H1 (cell line): Measurements from ENCODE around the gene GRPR. TPM values are rescaled to one million over a fixed set of nuclear protein-coding genes. Genes with fewer than 3 reads are reported as not detected.

ENCODE experiments used
- CTCF ChIA-PET: fragments of 300-600 bp; sonication (Branson Sonifier 250); formaldehyde crosslinking; loops from one replicate; lab custom pipeline; 2021; ENCODE audit not compliant: partially characterized antibody; lab: Charles Lee
- POLR2A ChIA-PET: fragments of 300-600 bp; sonication (Branson Sonifier 250); formaldehyde crosslinking; loops from one replicate; lab custom pipeline; 2021; ENCODE audit warnings: inconsistent platforms; ENCODE audit not compliant: partially characterized antibody; lab: Charles Lee
- DNase-seq, 2 experiments: peaks; one replicate each; pipeline versions ENCODE4 v3.0.0 to v3.0.0-alpha.2; 2010 to 2022; ENCODE audit warnings: low spot score in 2 of 2, low read depth in 1 of 2, mixed read lengths in 1 of 2
- FAIRE-seq: peaks from 2 replicates; lab custom pipeline; 2011; peaks lifted over from hg19 to GRCh38; lab: Jason Lieb, UNC
- H2AFZ ChIP-seq: 2 replicates; pipeline ENCODE4 v1.8.1; 2012; ENCODE audit warnings: low read length, inconsistent platforms
- H2AK5ac ChIP-seq: 2 replicates; pipeline ENCODE4 v1.6.1; 2013; ENCODE audit warnings: low read depth, low read length
- H2BK120ac ChIP-seq: replicated peaks from 2 replicates; pipeline ENCODE3; 2013; ENCODE audit warnings: low read depth, low read length, inconsistent platforms
- H2BK12ac ChIP-seq: 2 replicates; pipeline ENCODE4 v1.6.1; 2013; ENCODE audit warnings: low read depth, low read length
- H2BK15ac ChIP-seq: 2 replicates; pipeline ENCODE4 v1.6.1; 2013; ENCODE audit warnings: low read length
- H2BK20ac ChIP-seq: 2 replicates; pipeline ENCODE4 v1.6.1; 2013; ENCODE audit warnings: low read length
- H2BK5ac ChIP-seq: 2 replicates; pipeline ENCODE4 v1.6.1; 2013; ENCODE audit warnings: low read depth, low read length
- H3K14ac ChIP-seq: 2 replicates; pipeline ENCODE4 v1.6.1; 2013; ENCODE audit warnings: inconsistent platforms; ENCODE audit not compliant: insufficient read length
- H3K18ac ChIP-seq: 2 replicates; pipeline ENCODE4 v1.6.1; 2013; ENCODE audit warnings: low read length; ENCODE audit errors: extremely low read depth
- H3K23ac ChIP-seq: 2 replicates; pipeline ENCODE4 v1.6.1; 2013; ENCODE audit warnings: inconsistent platforms; ENCODE audit not compliant: insufficient read length
- H3K23me2 ChIP-seq: 2 replicates; pipeline ENCODE4 v1.6.1; 2013; ENCODE audit warnings: low read depth, low read length
- H3K27ac ChIP-seq: 2 replicates; pipeline ENCODE4 v1.6.1; 2011; ENCODE audit warnings: low read depth, low read length, inconsistent platforms
- H3K27me3 ChIP-seq, 4 experiments: replicated peaks in 1 of 4; 1 replicate in 1 of 4; 2 replicates in 3 of 4; pipeline versions ENCODE4 v1.6.1 to v1.8.1; 2011 to 2013; ENCODE audit warnings: low read length in 3 of 4, mild to moderate bottlenecking in 3 of 4, inconsistent platforms in 2 of 4, mixed read lengths in 2 of 4, moderate library complexity in 1 of 4; ENCODE audit not compliant: control insufficient read depth in 3 of 4, insufficient read depth in 3 of 4; ENCODE audit errors: extremely low read depth in 1 of 4
- H3K36me3 ChIP-seq, 4 experiments: 2 replicates each; pipeline versions ENCODE4 v1.6.1 to v1.8.1; 2011 to 2013; ENCODE audit warnings: mild to moderate bottlenecking in 4 of 4, low read length in 3 of 4, moderate library complexity in 2 of 4, control low read depth in 1 of 4, inconsistent platforms in 1 of 4; ENCODE audit not compliant: insufficient read depth in 4 of 4, control insufficient read depth in 2 of 4
- H3K4ac ChIP-seq: replicated peaks from 2 replicates; pipeline ENCODE3; 2013; ENCODE audit warnings: low read length, low read depth, mixed read lengths, inconsistent platforms; ENCODE audit not compliant: insufficient read length
- H3K4me1 ChIP-seq, 4 experiments: replicated peaks in 1 of 4; 1 replicate in 1 of 4; 2 replicates in 3 of 4; pipeline versions ENCODE4 v1.6.1 to v1.8.1; 2011 to 2013; ENCODE audit warnings: low read length in 3 of 4, inconsistent platforms in 2 of 4, mixed read lengths in 1 of 4; ENCODE audit not compliant: insufficient read depth in 4 of 4, control insufficient read depth in 3 of 4
- H3K4me2 ChIP-seq, 2 experiments: 2 replicates each; pipeline versions ENCODE4 v1.6.1 to v1.8.1; 2011 to 2013; ENCODE audit warnings: low read depth in 2 of 2, low read length in 2 of 2, control low read depth in 1 of 2, inconsistent platforms in 1 of 2, mild to moderate bottlenecking in 1 of 2; ENCODE audit not compliant: insufficient read depth in 1 of 2
- H3K4me3 ChIP-seq, 4 experiments: fragments of 200-600, 300-600 bp in 1 of 4; sonication (generic), shearing (Covaris generic), sonication (Bioruptor Twin) in 1 of 4; 2 replicates each; pipeline versions ENCODE4 v1.5.1 to v1.8.1; 2011 to 2016; ENCODE audit warnings: low read length in 4 of 4, low read depth in 3 of 4, control low read depth in 2 of 4, inconsistent platforms in 2 of 4, mild to moderate bottlenecking in 2 of 4, mixed read lengths in 1 of 4, moderate library complexity in 1 of 4; ENCODE audit not compliant: insufficient read depth in 2 of 4; ENCODE audit errors: extremely low read depth in 1 of 4
- H3K56ac ChIP-seq: replicated peaks from 2 replicates; pipeline ENCODE3; 2013; ENCODE audit warnings: low read depth, mild to moderate bottlenecking, mixed read lengths, low read length, inconsistent platforms; ENCODE audit not compliant: insufficient read length
- H3K79me1 ChIP-seq: 2 replicates; pipeline ENCODE4 v1.6.1; 2013; ENCODE audit warnings: low read depth, low read length, control low read depth
- H3K79me2 ChIP-seq, 2 experiments: 2 replicates each; pipeline versions ENCODE4 v1.6.1 to v1.8.1; 2012 to 2013; ENCODE audit warnings: low read length in 2 of 2, mild to moderate bottlenecking in 2 of 2, inconsistent platforms in 1 of 2; ENCODE audit not compliant: insufficient read depth in 2 of 2, control insufficient read depth in 1 of 2
- H3K9ac ChIP-seq, 4 experiments: replicated peaks in 1 of 4; 1 replicate in 1 of 4; 2 replicates in 3 of 4; pipeline versions ENCODE4 v1.6.1 to v1.8.1; 2011 to 2013; ENCODE audit warnings: low read depth in 3 of 4, low read length in 3 of 4, control low read depth in 2 of 4, mild to moderate bottlenecking in 2 of 4, moderate library complexity in 2 of 4, inconsistent platforms in 1 of 4; ENCODE audit errors: extremely low read depth in 1 of 4
- H3K9me3 ChIP-seq, 2 experiments: 2 replicates each; pipeline versions ENCODE4 v1.6.1 to v1.8.1; 2012 to 2013; ENCODE audit warnings: mild to moderate bottlenecking in 2 of 2, moderate library complexity in 2 of 2, control low read depth in 1 of 2, inconsistent platforms in 1 of 2, low read depth in 1 of 2, low read length in 1 of 2, mixed read lengths in 1 of 2; ENCODE audit not compliant: insufficient read depth in 2 of 2
- H4K20me1 ChIP-seq, 2 experiments: replicated peaks in 1 of 2; 2 replicates each; pipeline versions ENCODE3 to v1.8.1; 2011 to 2013; ENCODE audit warnings: inconsistent platforms in 2 of 2, low read length in 2 of 2, mild to moderate bottlenecking in 1 of 2; ENCODE audit not compliant: insufficient read depth in 2 of 2, control insufficient read depth in 1 of 2
- H4K5ac ChIP-seq: 2 replicates; pipeline ENCODE4 v1.6.1; 2013; ENCODE audit warnings: low read length, low read depth, mixed read lengths, inconsistent platforms; ENCODE audit not compliant: insufficient read length
- H4K8ac ChIP-seq: 2 replicates; pipeline ENCODE4 v1.8.0; 2013; ENCODE audit warnings: mild to moderate bottlenecking, moderate library complexity, low read length, inconsistent platforms; ENCODE audit not compliant: insufficient read depth; ENCODE audit errors: extremely low read depth
- H4K91ac ChIP-seq: replicated peaks from 2 replicates; pipeline ENCODE3; 2013; ENCODE audit warnings: low read length, mixed read lengths, inconsistent platforms; ENCODE audit not compliant: insufficient read length
- MAFK ChIP-seq: IDR thresholded peaks from 2 replicates; pipeline ENCODE4 v1.6.1; 2012; ENCODE audit warnings: low read depth, mild to moderate bottlenecking, improper control_type of control experiment, low read length
- ZNF274 ChIP-seq: IDR thresholded peaks from 2 replicates; pipeline ENCODE4 v1.7.0; 2012; ENCODE audit warnings: low read length, borderline replicate concordance; ENCODE audit errors: extremely low read depth
- WGBS, 2 experiments: shearing (Covaris generic) in 1 of 2; methylation state at CpG; one replicate each; pipeline versions ENCODE4 v1.1.6 to v1.1.7; 2013 to 2015; ENCODE audit warnings: low lambda C conversion rate in 2 of 2, mixed read lengths in 2 of 2, inconsistent platforms in 1 of 2, low coverage in 1 of 2, missing lambda C conversion rate in 1 of 2; ENCODE audit not compliant: insufficient replicate concordance in 2 of 2, insufficient coverage in 1 of 2, insufficient read length in 1 of 2; ENCODE audit errors: extremely low coverage in 1 of 2, missing lambda C conversion rate in 1 of 2; 5-methylcytosine and 5-hydroxymethylcytosine counted together
- polyA plus RNA-seq, 7 experiments: library from polyadenylated mRNA; depleted of rRNA in 3 of 7; stranded (reverse) in 5 of 7; unstranded in 2 of 7; fragments of >200 nt in 5 of 7; fragments of 200-250 nt in 2 of 7; gene quantifications; 1 replicate in 5 of 7; 2 replicates in 1 of 7; 4 replicates in 1 of 7; pipeline versions ENCODE4 v1.2.1 to v1.2.3, GENCODE V29; 2011 to 2013; ENCODE audit warnings: missing spikeins in 2 of 7, mixed read lengths in 2 of 7
- total RNA-seq: library from RNA; stranded (reverse); fragmentation: NEBNext Ultra II Directional; extraction: Animal tissue kit (Norgen Biotek cat#: 25700); gene quantifications from 2 replicates; pipeline ENCODE4 v1.2.1, GENCODE V29; 2021

GRPR gene
- total and polyA plus RNA-seq, 2 of the 8 experiments (the other 6 are each of a cell fraction or from before 2014, with no cell fraction given): 18.6 to 78.4 TPM

GRCh38 chrX:16185725-16186136, 62.4 kb downstream of the GRPR start:
- POLR2A ChIA-PET: interaction anchor here (1.2 kb wide), 1 partner anchor 11 kb away, joined by 4 read pairs; no protein-coding TSS in a partner anchor
- Histone ChIP-seq H3K23ac (no peak overlapping the region), H4K91ac (peak overlapping the region; percentile 95), H2BK5ac (peak overlapping the region; percentile 93; the same call in 1 of the 2 replicates), H3K4me1 (peaks cover 2 to 16% (median 12%) of the 10 kb centered on the region in 4 experiments; a peak in 5 of 7 replicates), H3K14ac (peak overlapping the region; percentile 77), H2BK120ac (peak overlapping the region; percentile 88), H3K27ac (peak overlapping the region; percentile 19; the same call in 1 of the 2 replicates), H3K18ac (peak overlapping the region; percentile 80), H3K9ac (no peak overlapping the region), H2AFZ (no peak overlapping the region), H3K23me2 (no peaks in the 10 kb centered on the region), H3K79me1 (no peaks in the 10 kb centered on the region), H2AK5ac (peak overlapping the region; percentile 83; the same call in 1 of the 2 replicates), H2BK12ac (peak overlapping the region; percentile 92), H2BK15ac (no peak overlapping the region), H3K36me3 (no peaks in the 10 kb centered on the region), H4K5ac (peak overlapping the region; percentile 93), H3K4me3 (no peak overlapping the region), H3K79me2 (no peaks in the 10 kb centered on the region), H2BK20ac (peak overlapping the region; percentile 28; the same call in 1 of the 2 replicates), H3K9me3 (no peaks in the 10 kb centered on the region), H3K4ac (peak overlapping the region; percentile 82), H3K4me2 (no peak overlapping the region; a peak in 2 of 4 replicates), H4K8ac (no peak overlapping the region), H3K27me3 (no peaks in the 10 kb centered on the region), H3K56ac (no peak overlapping the region), H4K20me1 (no peaks in the 10 kb centered on the region)
- no peak for TF ChIP-seq MAFK
- TF ChIP-seq ZNF274: no peak
- peak; percentile 42 for FAIRE-seq
- CTCF ChIA-PET: interaction anchor here (0.6 to 1.1 kb wide), 2 partner anchors 54 to 255 kb away, joined by 3 read pairs; no protein-coding TSS in a partner anchor
- DNase-seq: no peak
- 85% methylated on average over 2 of the region's 2 CpGs; no CpG with 5 or more reads in 1 of the 2 experiments for WGBS, 2 experiments
